Right atrium auricular region (tissue), 2 donors: ENCODE data around the gene PTEN. TPM values are rescaled to one million over a fixed set of nuclear protein-coding genes. Genes with fewer than 3 reads are reported as not detected.

Source experiments
- DNase-seq: peaks from one replicate; pipeline ENCODE4 v3.0.0-alpha.2; 2019; ENCODE audit warnings: low spot score
- H3K27ac ChIP-seq, 2 donors: fragments of 200-600 bp; sonication (generic); 1 replicate in 1 of 2; 2 replicates in 1 of 2; pipeline ENCODE4 v1.5.1; 2016 to 2019
- H3K27me3 ChIP-seq, 2 donors: fragments of 200-600 bp; sonication (generic); one replicate each; pipeline versions ENCODE4 v1.5.1 to v1.6.0; 2017 to 2019
- H3K36me3 ChIP-seq: fragments of 200-600 bp; sonication (generic); one replicate; pipeline ENCODE4 v1.5.1; 2016
- H3K4me1 ChIP-seq, 2 donors: fragments of 200-600 bp; sonication (generic); one replicate each; pipeline versions ENCODE4 v1.5.1 to v1.6.0; 2017 to 2019
- H3K4me3 ChIP-seq, 2 donors: fragments of 200-600 bp; sonication (generic); 1 replicate in 1 of 2; 2 replicates in 1 of 2; pipeline ENCODE4 v1.5.1; 2017 to 2019; ENCODE audit warnings: mild to moderate bottlenecking in 1 of 2, moderate library complexity in 1 of 2
- H3K9me3 ChIP-seq, 2 donors: fragments of 200-600 bp; sonication (generic); one replicate each; pipeline ENCODE4 v1.5.1; 2019
- CTCF ChIP-seq, 2 donors: fragments of 200-600 bp; sonication (generic); IDR thresholded peaks; one replicate each; pipeline ENCODE4 v1.5.1; 2019; ENCODE audit warnings: antibody characterized with exemption in 2 of 2
- total RNA-seq, 2 donors: library from RNA; depleted of rRNA; stranded (reverse); fragments of >200 nt; gene quantifications; one replicate each; pipeline ENCODE4 v1.1.0, GENCODE V29; 2016

The PTEN gene
- total RNA-seq, 2 donors from 2014 or later: 46.5 to 55.9 TPM

DNA sequence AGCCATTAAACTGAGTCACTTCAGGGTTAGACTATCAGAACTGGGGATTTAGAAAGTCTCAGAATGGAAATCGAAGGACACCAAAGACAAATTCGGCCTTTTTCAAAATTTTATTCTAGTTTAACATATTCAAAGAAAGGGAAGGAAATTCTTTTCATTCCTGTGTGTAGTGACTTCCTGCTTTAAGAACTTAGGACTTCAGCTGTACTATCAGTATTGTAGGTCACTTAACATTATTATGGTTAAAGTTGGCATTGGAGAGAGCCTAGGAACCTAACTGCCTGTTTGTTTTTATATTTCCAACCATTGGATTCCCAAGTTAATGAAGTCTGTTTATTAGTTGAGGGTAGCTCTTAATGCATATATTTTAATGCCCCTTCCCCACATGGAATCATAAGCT, 63.7 kb downstream of the PTEN start:
- TF ChIP-seq CTCF (IDR thresholded peaks at IDR 0.05): no peak
- Histone ChIP-seq H3K4me3 (no peak overlapping the region), H3K27me3 (no peaks in the 10 kb centered on the region), H3K36me3 (no peaks in the 10 kb centered on the region), H3K9me3 (no peaks in the 10 kb centered on the region), H3K27ac (no peak overlapping the region), H3K4me1 (peaks cover 0 to 65% of the 10 kb centered on the region in 2 donors)
- no peak for DNase-seq

- H3K9me3 ChIP-seq: no peaks in the 10 kb centered on the region
- no peak for DNase-seq
- no peaks in the 10 kb centered on the region for H3K27me3 ChIP-seq
- H3K4me1 ChIP-seq: peaks cover 0 to 59% of the 10 kb centered on the region in 2 donors
- no peak overlapping the region for H3K4me3 ChIP-seq
- peaks cover 10% of the 10 kb centered on the region for H3K36me3 ChIP-seq
- H3K27ac ChIP-seq: no peak overlapping the region
- no peak for TF ChIP-seq CTCF (IDR thresholded peaks at IDR 0.05)
Observed at GRCh38 chr10:87928996-87929395, 65.6 kb downstream of the PTEN start.

DNA sequence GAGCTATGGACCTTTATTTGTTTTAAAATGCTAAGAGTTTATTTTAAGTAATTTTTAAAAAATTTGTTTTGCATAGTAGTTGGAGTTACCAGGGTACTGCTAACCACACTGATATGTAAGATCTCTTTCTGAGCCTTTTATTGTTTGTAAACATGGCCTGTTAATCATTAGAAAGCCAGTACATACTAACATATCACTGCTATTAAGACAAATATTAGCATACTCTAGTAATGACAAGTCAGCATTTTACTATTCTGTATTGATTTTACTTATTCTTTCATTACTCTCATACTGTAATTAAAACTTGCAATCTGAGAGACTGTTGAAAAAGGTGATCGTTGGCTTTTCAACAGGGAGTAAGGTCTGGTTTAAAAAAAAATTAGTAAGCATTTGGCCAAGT, 66.7 kb downstream of the PTEN start:
- Histone ChIP-seq H3K4me1 (peaks cover 0 to 49% of the 10 kb centered on the region in 2 donors), H3K36me3 (peaks cover 16% of the 10 kb centered on the region), H3K9me3 (no peaks in the 10 kb centered on the region), H3K4me3 (no peak overlapping the region), H3K27me3 (no peaks in the 10 kb centered on the region), H3K27ac (no peak overlapping the region)
- TF ChIP-seq CTCF (IDR thresholded peaks at IDR 0.05): no peak
- DNase-seq: no peak

- no peaks in the 10 kb centered on the region for H3K27me3 ChIP-seq
- TF ChIP-seq CTCF (IDR thresholded peaks at IDR 0.05): no peak
- H3K4me3 ChIP-seq: no peak overlapping the region
- no peak overlapping the region for H3K27ac ChIP-seq
- H3K4me1 ChIP-seq: peaks cover 0 to 48% of the 10 kb centered on the region in 2 donors
- H3K9me3 ChIP-seq: no peaks in the 10 kb centered on the region
- no peak for DNase-seq
- H3K36me3 ChIP-seq: peaks cover 16% of the 10 kb centered on the region
Observed at GRCh38 chr10:87930934-87931835, 67.8 kb downstream of the PTEN start.

DNA sequence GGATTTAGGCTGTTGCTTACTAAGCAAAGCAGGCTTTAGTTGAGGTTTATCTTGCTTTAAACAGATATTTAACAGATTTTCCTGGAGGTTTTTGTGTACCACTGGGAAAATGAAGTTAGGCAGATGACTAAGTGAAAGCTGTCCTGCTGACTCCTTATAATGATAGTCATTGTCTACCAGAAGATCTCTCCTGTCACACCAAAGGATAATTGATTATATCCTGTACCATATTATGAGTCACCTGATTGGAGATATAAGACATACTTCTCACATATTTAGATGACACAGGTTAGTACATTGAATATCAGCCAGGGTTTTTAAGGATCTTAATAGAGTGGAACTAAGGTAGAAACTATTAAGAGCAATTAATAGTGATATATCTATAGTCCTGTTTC, 68.4 kb downstream of the PTEN start:
- no peak overlapping the region for H3K4me3 ChIP-seq
- TF ChIP-seq CTCF (IDR thresholded peaks at IDR 0.05): no peak
- H3K4me1 ChIP-seq: peaks cover 0 to 50% of the 10 kb centered on the region in 2 donors
- no peak overlapping the region for H3K27ac ChIP-seq
- H3K27me3 ChIP-seq: no peaks in the 10 kb centered on the region
- peaks cover 16% of the 10 kb centered on the region for H3K36me3 ChIP-seq
- H3K9me3 ChIP-seq: no peaks in the 10 kb centered on the region
- no peak for DNase-seq
